T-helper 2 cell treated with Interferon-gamma antibody and Interleukin-4, amounts not matched to agents 100 ng/mL and 5 ng/mL, for 36 hours (primary cell): Measurements from ENCODE around the gene DNTT. TPM values are rescaled to one million over a fixed set of nuclear protein-coding genes. Genes with fewer than 3 reads are reported as not detected.

Source experiments
- intact Hi-C: fragments of 100-400 bp; cut with micrococcal nuclease; formaldehyde crosslinking; loops from one replicate; pipeline ENCODE4 v1.15.1; 2023
- total RNA-seq: library from RNA; stranded (reverse); gene quantifications from 2 replicates; pipeline ENCODE4 v1.2.3, GENCODE V29; 2022

The DNTT gene
- total RNA-seq, 1 donor from 2014 or later = not detected

GRCh38 chr10:96276426-96276825, 27.8 kb upstream of the DNTT start:
- intact Hi-C loops = no loop called here

GRCh38 chr10:96276831-96277230, 27.4 kb upstream of the DNTT start:
- intact Hi-C loops = no loop called here

- intact Hi-C loops = no loop called here
These were observed 25.0 kb upstream of the DNTT start for GRCh38 chr10:96279191-96279641.

- intact Hi-C loops = no loop called here
These were observed 23.4 kb upstream of the DNTT start for GRCh38 chr10:96280859-96281258.

GRCh38 chr10:96281444-96282029, 22.7 kb upstream of the DNTT start:
- intact Hi-C loops = no loop called here

- intact Hi-C loops = no loop called here
These were observed 20.9 kb upstream of the DNTT start for GRCh38 chr10:96283351-96283750.

GRCh38 chr10:96283756-96284155, 20.5 kb upstream of the DNTT start:
- intact Hi-C loops = no loop called here

- intact Hi-C loops = no loop called here
These were observed 18.9 kb upstream of the DNTT start for GRCh38 chr10:96285331-96285752.

- intact Hi-C loops = no loop called here
These were observed 16.7 kb upstream of the DNTT start for GRCh38 chr10:96287392-96288105.

GRCh38 chr10:96288151-96288621, 16.0 kb upstream of the DNTT start:
- intact Hi-C loops = no loop called here

GRCh38 chr10:96289218-96289910, 14.9 kb upstream of the DNTT start:
- intact Hi-C loops = no loop called here

- intact Hi-C loops = loop anchor here (5.0 kb wide), 1 partner anchor 383 kb away; the partner anchor contains the start of gene CC2D2B
These were observed 13.7 kb upstream of the DNTT start for GRCh38 chr10:96290368-96291133.

- intact Hi-C loops = loop anchor here (1.0 to 5.0 kb wide), 3 partner anchors 64 to 386 kb away; partner anchors contain the start of gene CC2D2B
These were observed 11.0 kb upstream of the DNTT start for GRCh38 chr10:96292971-96293920.

GRCh38 chr10:96295475-96295874, 8.8 kb upstream of the DNTT start:
- intact Hi-C loops = no loop called here

- intact Hi-C loops = no loop called here
These were observed 6.7 kb upstream of the DNTT start for GRCh38 chr10:96297486-96297885.

- intact Hi-C loops = no loop called here
These were observed 5.9 kb upstream of the DNTT start for GRCh38 chr10:96298362-96298761.

- intact Hi-C loops = no loop called here
These were observed 4.9 kb upstream of the DNTT start for GRCh38 chr10:96299383-96299782.

GRCh38 chr10:96301616-96302015, 2.6 kb upstream of the DNTT start:
- intact Hi-C loops = no loop called here

- intact Hi-C loops = no loop called here
These were observed 785 bp downstream of the DNTT start for GRCh38 chr10:96305019-96305418.

- intact Hi-C loops = no loop called here
These were observed 2.3 kb downstream of the DNTT start for GRCh38 chr10:96306516-96306915.
